HG02678 (cell line): ENCODE measurements around the gene CELA2A.
"Not testable (repeated sequence)": the region's sequence is repeated elsewhere in the genome, so short reads cannot be mapped to it uniquely, and the experiment has no call there.

Experiments
- ATAC-seq: cut with Tn5 transposase; IDR thresholded peaks from one replicate; pipeline ENCODE4 v1.9.1; 2021; ENCODE audit warnings: mild to moderate bottlenecking, moderate library complexity; ENCODE audit not compliant: unreplicated experiment

CELA2A gene

GRCh38 chr1:15492596-15492995, 36.1 kb downstream of the CELA2A start:
- no peak for ATAC-seq

DNA sequence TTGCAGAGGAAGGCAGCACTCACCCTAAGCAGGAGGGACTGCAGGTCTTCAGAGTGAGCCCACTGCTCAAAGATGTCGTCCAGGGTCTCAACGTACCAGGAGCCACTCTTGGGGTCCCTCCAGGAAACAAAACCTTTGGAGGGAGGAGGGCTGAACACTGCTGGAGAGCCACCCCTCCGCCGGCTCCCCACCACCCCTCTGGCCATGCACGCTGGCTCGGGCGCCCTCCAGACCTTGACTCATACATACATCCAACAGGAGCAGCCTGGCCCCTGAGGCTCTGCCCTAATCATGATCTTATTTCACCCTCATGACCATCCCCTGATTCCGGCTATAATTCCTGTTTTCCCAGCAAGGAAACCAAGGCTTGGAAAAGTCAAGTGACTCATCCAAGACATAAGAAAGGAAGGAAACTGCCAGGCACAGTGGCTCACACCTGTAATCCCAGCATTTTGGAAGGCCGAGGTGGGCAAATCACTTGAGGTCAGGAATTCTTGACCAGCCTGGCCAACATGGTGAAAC, 37.4 kb downstream of the CELA2A start:
- ATAC-seq, result no peak

DNA sequence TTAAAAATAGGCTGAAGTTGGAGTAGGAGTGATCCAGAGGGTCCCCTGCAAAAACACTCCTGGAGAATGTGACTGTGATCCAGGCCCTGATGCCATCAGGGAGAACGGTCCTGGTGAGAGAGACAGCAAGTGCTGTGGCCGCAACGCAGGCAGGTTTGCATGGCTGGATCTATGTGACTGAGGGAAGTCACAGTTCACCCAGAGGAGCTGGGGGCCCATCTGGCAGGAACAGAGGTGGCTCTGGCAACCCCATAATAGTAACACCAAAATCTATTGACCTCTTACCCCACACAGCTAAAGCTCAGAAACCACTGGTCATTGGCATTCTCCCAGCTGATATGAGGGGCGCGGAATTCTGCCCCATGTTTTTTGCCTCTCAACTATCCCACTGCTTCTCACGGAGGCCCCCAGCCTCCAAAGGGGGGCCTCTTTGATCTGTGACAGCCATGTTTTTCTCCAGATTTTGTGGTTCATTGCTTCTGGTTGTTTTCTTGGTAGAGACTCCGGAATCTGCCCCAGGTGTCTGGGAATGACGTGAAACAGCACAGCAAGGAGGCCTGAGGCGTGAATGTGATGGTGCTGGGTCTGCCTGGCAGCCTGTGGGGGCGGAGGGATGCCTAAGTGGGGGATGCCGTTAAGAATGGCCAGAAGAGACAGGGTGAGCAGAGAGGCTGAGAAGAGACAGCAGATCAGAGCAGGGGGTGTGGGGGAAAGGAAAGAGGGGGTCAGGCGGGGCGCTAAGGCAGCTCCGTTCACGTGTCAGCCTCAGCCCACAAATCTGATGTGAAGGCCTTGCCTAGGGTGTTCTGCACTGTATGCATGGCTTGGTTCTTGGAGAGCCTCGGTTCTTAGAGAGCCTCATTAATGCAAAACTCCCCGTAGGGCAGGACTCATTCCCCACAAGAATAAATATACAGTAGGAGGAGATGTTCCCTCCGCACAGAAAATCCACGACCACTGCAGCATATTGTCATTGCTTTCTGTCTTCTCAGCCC, 43.9 kb downstream of the CELA2A start:
- no peak for ATAC-seq

DNA sequence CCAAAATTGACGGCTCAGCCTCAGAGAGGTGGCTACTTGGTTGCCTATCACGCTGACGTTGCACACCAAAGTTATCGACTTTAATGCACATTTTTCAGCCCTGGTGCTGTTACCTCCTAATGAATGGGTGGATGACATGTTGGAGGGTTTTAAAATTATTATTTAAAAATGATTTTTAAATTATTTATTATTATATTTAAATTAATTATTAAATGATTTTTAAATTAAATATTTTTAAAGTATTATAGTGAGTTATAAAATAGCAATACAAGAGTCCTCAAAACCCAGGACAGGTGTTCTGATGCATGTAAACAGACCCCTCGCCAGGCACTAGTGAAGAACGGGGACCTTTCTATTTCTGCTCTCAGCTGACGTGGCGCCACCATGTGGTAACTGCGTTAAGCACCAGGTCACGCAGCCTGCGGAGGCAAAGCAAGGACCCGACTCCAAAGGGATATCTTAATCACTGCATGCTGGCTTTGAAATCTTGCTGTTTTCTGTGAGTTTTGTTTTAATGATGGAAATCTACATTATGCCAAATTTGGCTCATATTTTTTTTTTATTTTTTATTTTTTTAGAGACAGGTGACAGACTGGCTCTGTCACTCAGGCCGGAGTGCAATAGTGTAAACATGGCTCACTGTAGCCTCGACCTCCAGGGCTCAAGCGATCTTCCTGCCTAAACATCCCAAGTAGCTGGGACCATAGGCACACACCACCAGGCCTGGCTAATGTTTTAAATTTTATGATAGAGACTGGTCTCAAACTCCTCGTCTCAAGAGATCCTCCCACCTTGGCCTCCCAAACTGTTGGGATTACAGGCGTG, 44.9 kb downstream of the CELA2A start:
- no peak for ATAC-seq

DNA sequence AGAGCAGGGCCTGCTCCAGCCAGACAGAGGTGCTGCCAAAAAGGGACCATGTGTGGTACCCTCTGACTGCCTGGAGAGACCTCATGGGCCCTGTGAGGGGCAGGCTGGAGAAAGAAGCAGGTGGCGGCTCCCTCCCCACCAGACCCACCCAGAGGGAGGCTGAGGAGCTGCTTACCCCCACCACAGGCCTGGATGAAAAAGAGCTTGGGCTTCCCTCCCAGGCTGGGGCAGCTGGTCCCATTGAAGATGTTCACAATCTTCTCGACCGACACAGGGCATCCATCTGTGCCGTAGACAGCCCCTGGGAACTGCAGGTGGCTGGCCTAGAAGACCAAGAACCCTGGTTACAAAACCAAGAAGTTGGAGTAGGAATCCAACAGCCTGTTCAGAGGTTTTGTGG, 47.9 kb downstream of the CELA2A start:
- no peak for ATAC-seq

DNA sequence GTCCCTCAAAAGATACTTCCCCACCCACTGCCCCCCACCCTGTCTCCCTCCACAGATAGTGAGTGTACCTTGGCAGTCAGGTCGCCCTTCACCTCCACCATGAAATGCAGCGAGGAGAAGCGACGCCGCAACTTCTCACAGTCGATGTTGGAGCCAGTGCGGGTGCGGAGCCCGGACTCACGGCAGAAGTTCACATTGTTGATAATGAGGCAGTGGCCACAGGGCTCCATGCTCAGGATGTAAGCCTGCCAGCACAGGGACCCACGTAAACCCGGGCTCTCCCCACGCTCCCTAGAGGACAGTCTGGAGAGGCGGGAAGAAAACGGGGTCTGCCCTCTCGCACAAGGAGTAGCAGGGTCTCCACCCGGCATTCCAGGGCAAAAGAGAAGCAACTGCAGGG, 50.3 kb downstream of the CELA2A start:
- ATAC-seq, result no peak

DNA sequence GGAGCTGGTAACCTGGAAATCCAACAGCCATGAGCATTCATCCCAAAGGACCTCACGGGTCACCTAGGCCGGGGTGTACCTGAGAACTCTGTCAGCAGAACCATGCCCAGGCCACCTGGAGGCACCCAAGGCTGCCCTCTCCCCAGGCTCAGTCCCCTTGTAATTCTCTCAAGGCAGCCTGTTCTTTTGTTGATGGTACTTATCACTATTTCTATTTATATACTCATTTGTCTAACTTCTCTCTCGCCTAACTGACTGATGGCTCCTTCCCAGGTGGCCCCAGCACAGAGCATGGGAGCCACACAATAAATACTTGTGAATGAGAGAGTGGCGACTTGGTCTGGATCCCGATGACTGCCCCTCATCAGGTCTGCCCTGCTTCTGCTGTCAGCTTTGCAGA, 50.7 kb downstream of the CELA2A start:
- no peak for ATAC-seq

DNA sequence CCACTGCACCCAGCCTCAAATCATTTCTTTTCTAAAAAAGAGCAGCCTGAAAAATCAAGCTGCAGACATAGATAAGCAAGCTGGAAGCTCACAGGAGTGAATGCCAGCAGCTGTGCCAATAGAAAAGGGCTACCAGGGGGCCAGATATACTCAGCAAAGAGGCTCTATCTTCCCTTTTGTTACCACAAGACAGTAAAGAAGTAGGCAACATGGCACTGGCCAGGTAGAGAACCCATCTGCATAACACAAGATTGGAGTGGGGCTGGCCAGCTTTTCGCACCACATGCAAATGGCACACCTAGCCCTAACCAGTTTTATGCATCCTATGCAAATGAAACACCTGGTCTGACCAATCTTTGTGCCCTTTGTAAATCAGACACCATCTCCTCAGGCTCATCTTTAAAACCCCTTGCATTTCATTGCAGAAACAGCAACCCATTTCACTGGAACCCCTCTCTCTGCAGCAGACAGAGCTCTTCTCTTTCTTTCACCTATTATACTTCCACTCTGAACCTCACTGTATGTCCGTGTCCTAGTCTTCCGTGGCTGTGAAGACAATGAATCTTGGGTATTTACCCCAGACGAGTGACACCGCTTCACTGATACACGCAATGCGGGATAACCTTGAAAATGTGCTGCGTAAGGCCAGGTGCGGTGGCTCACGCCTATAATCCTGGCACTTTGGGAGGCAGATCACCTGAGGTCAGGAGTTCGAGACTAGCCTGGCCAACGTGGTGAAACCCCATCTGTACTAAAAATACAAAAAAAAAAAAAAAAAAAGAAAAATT, 52.4 kb downstream of the CELA2A start:
- no peak for ATAC-seq

DNA sequence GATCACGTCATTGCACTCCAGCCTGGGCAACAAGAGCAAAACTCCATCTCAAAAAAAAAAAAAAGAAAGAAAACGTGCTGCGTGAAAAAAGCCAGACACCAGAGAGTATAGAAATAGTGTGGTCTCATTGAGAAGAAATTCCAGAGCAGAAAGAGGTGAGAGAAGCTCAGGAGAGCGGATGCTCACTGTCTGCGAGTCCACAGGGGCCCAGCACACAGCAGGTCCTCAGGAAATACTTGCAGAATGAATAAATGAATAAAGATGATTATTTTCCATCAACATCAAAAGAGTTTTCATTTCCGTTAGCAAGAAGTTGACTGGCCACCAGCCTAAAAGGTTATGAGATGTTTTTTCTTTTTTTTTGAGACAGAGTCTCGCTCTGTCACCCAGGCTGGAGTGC, 53.1 kb downstream of the CELA2A start:
- no peak for ATAC-seq

DNA sequence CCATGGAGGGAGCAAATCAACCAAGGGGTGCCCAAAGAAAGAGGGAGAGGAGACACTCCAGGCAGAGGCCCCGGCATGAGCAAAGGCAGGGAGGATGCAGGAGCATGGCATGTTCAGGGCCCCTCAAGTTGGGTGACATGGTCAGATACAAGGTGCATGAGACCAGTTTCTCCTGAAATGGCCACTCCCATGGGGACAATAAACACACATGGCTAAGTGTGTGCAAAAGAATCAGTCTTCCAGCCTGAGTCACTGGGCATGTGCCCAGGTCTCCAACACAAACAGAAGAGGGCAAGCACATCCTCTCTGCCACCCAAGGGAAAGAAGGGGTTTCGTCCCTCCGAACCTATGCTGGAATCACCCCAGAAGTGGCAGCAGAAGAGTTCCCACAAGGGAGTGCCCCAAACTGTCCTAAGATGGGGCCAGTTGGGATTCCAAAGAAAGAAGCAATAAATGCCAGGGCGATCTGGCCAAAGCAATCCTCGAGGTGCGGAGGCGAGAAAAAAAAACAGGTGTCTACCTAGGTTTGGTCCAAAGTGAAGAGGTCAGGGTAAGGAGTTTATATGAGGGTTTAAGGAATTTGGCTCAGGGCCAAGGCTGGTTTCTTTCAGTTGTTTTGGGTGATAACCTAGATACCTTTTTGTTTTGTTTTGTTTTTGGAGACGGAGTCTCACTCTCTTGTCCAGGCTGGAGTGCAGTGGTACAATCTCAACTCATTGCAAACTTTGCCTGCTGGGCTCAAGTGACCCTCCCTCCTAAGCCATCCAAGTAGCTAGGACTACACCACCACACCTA, 54.3 kb downstream of the CELA2A start:
- ATAC-seq, result no peak

DNA sequence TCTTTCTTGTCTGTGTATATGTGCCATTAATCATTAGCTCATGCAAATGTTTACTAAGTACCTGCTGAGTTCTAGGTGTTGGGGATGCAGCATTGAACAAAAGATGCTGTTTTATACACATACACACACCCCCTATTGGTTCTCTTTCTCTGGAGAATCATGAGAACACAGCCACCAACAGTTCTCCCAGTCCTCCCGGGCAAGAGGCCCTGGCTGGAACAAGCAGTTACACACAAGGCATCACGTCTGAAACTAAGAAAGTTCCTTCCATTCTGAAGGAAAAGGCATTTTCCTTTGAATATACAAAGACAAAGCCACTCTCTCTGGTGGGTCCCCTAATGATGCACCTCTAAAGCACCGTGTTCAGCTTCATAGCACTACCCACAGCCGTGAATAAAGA, 56.7 kb downstream of the CELA2A start:
- no peak for ATAC-seq

- ATAC-seq, result no peak
These were observed 57.4 kb downstream of the CELA2A start for GRCh38 chr1:15513919-15514318.

DNA sequence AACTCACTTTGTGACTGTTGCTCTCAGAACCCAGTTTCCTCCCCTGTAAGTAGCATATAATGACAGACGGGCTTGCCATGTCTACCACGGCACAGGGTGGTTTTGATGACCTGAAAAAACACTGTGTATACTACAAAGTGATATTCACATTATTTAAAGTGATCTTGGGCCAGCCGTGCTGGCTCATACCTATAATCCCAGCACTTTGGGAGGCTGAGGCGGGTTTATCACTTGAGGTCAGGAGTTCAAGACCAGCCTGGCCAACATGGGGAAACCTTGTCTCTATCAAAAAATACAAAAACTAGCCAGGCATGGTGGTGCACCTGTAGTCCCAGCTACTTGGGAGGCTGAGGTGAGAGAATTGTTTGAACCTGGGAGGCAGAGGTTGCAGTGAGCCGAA, 58.0 kb downstream of the CELA2A start:
- ATAC-seq, result not testable (repeated sequence)

- ATAC-seq, result no peak
These were observed 58.6 kb downstream of the CELA2A start for GRCh38 chr1:15515022-15515663.

DNA sequence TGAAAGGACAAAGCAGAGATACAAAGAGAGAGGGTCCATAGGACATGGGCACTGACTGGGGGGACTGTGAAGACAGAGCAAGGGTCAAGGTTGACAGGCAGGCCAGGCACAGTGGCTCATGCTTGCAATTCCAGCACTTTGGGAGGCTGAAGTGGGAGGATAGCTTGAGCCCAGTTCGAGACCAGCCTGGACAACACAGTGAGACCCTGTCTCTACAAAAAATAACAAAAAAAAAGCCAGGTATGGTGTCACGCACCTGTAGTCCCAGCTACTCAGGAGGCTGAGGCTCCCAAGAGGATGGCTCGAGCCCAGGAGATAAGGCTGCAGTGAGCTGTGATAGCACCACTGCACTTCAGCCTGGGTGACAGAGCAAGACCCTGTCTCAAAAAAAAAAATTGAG, 63.1 kb downstream of the CELA2A start:
- ATAC-seq, result no peak

DNA sequence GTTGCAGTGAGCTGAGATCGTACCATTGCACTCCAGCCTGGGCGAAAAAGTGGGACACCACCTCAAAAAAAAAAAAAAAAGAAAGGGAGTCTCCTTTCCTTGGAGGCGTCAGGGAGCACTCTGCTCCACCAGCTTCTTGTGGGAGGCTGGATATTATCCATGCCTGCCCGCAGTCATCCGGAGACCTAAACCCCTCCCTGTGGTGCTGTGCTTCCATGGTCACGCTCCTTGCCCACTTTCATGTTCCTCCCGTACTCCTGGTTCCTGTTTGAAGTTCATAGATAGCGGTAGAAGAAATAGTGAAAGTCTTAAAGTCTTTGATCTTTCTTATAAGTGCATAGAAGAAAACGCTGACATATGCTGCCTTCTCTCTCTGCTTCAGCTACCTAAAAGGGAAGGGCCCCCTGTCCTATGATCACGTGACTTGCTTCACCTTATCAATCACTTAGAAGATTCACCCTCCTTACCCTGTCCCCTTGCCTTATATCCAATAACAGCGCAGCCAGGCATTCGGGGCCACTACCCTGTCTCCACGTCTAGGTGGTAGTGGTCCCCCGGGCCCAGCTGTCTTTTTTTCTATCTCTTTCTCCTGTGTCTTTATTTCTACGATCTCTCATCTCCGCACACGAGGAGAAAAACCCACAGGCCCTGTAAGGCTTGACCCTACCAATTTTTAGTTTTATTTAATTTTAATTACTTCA, 64.8 kb downstream of the CELA2A start:
- ATAC-seq, result not testable (repeated sequence)
